GM21367 (cell line): ENCODE results near the gene EYS.

Experiments used
- ATAC-seq: cut with Tn5 transposase; IDR thresholded peaks from one replicate; pipeline ENCODE4 v1.9.1; 2021; ENCODE audit not compliant: unreplicated experiment

The EYS gene

GRCh38 chr6:64680446-64680845 lies 1026.6 kb downstream of the EYS start:
- no peak for ATAC-seq

GRCh38 chr6:64679416-64679815 lies 1027.6 kb downstream of the EYS start:
- ATAC-seq, result no peak

GRCh38 chr6:64672651-64673050 lies 1034.4 kb downstream of the EYS start:
- ATAC-seq, result no peak

GRCh38 chr6:64672131-64672530 lies 1034.9 kb downstream of the EYS start:
- ATAC-seq, result no peak

- no peak for ATAC-seq
Observed at GRCh38 chr6:64665137-64665536, 1041.9 kb downstream of the EYS start.

GRCh38 chr6:64664480-64664879 lies 1042.5 kb downstream of the EYS start:
- ATAC-seq, result no peak

- ATAC-seq, result no peak
Observed at GRCh38 chr6:64644024-64644423, 1063.0 kb downstream of the EYS start.

GRCh38 chr6:64630901-64631300 lies 1076.1 kb downstream of the EYS start:
- ATAC-seq, result no peak

GRCh38 chr6:64622944-64623343 lies 1084.1 kb downstream of the EYS start:
- no peak for ATAC-seq

GRCh38 chr6:64602993-64603392 lies 1104.0 kb downstream of the EYS start:
- ATAC-seq, result no peak

GRCh38 chr6:64591676-64592036 lies 1115.4 kb downstream of the EYS start:
- no peak for ATAC-seq

- ATAC-seq, result no peak
Observed at GRCh38 chr6:64590965-64591675, 1115.9 kb downstream of the EYS start.

GRCh38 chr6:64589961-64590360 lies 1117.1 kb downstream of the EYS start:
- no peak for ATAC-seq

- no peak for ATAC-seq
Observed at GRCh38 chr6:64580346-64580745, 1126.7 kb downstream of the EYS start.

GRCh38 chr6:64553249-64553786 lies 1153.7 kb downstream of the EYS start:
- no peak for ATAC-seq

GRCh38 chr6:64547594-64548268 lies 1159.3 kb downstream of the EYS start:
- ATAC-seq, result no peak

GRCh38 chr6:64539917-64540316 lies 1167.1 kb downstream of the EYS start:
- ATAC-seq, result no peak

- no peak for ATAC-seq
Observed at GRCh38 chr6:64538722-64539121, 1168.3 kb downstream of the EYS start.

GRCh38 chr6:64527899-64528298 lies 1179.1 kb downstream of the EYS start:
- no peak for ATAC-seq

GRCh38 chr6:64522859-64523258 lies 1184.2 kb downstream of the EYS start:
- no peak for ATAC-seq

GRCh38 chr6:64520050-64520449 lies 1187.0 kb downstream of the EYS start:
- no peak for ATAC-seq

GRCh38 chr6:64516393-64516792 lies 1190.6 kb downstream of the EYS start:
- ATAC-seq, result no peak

GRCh38 chr6:64507661-64508060 lies 1199.4 kb downstream of the EYS start:
- no peak for ATAC-seq
